COLO668 (cell line): ENCODE data around the gene DGKB.

Experiments used
- DNase-seq: peaks from one replicate; lab custom pipeline; 2025; ENCODE audit not compliant: unreplicated experiment; lab: John Stamatoyannopoulos, UW

The DGKB gene

DNA sequence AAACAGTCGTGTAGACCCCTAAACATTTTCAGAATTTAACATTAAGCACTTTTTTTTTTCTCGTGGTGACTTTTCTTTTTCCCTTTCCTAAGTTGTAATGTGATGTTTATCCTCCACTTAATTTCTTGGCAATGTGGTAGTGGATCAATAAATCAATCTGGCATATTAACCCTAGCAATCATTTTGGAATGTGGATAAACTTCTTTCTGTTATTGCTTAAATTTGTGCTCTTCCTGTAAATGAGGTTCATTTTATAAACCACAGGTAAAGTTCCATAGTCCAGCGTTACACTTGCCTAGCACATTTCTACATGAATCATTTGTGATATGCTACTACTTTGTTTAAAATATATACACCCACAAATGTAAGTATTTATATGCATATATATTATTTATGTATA, 665.7 kb downstream of the DGKB start:
- DNase-seq = no peak

DNA sequence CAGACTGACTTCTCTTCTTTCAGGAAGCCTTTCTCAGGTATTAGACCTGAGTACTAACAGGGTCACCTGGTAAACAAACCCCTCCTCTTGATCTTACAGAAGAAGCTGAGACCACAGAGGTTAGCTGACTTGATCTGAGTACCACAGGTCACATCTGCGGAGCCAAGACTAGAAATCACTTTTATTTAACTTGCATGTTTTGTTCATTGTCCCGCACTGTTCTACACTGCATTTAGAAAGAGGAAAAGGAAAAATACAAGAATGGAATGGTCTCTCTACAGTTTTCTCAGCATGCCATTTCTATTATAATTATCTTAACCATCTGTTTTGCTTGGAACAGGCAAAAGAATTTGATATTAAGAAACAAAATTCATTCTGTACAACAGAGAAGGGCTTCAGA, 667.5 kb downstream of the DGKB start:
- no peak for DNase-seq

DNA sequence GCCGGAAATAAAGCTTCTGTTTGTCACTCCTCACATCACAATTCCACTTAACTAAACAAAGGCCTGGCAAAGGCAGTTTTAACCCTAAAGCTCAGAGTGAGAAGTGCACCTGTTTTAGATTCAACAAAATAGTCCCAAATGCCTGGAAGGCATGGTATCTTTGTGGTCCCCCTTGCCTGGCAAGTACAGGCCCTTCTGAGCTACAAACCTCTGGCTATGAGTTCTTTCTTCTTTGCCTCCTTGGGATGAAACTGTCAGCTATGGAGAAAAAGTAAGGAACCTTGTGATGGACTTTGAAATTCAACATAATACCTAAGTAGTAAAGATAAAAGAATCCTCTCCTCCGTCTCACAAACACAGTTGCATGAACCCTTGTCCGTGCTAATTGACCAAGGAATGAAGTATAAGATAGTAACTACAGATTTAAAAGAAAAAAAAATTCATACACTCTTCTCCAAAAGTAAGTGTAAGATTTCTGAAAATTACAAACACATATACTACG, 668.6 kb downstream of the DGKB start:
- no peak for DNase-seq

DNA sequence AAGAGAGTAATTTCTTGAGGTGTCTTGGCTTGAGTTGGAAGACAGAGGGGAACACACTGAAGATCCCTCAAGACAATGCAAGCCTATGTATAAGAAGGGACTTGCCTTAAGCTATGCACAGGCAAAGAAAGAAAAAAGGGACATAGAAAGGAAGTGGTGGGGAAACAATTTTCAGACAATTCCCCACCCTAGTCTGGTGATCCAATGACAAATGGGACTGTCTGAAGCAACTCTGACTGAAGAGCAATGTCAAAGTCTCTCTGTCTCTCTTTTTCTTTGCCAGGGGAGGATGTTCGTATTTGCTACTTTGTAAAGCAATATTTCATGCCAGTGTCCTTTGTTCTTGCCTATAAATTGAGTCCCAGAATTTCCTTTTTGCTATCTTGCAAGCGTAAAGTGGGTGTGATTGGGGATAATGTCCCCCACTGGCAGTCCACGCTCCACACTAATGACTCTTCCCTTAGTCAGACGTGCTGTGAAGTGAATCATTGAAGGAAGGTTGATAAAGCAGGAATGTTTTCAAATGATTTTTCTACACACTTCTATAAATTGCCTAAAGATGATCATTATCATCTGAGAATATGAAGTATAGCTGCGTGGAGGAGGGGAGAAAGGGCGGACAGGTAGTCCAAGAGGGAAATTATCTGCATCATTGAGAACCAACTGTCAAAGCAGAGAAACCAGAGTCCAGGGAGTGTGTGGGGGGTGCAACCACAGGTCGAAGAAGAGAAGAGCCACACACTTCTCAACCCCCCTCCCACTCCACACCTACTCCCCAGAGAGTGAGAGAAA, 669.3 kb downstream of the DGKB start:
- peak; percentile 26 for DNase-seq

DNA sequence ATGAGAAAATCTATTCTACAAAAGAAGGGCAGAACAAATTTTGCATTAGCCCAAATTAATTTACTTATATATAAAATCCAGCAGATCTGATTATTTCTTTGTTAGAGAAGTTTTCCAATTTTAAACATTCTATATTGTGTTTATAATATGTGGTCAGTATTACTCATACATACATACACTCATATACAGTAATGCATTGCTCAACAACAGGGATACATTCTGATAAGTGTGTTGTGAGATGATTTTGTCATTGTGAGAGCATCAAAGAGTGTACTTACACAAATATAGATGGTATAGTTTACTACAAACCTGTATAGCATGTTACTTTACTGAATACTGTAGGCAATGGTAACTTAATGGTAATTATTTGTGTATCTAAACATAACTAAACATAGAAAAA, 673.5 kb downstream of the DGKB start:
- no peak for DNase-seq

DNA sequence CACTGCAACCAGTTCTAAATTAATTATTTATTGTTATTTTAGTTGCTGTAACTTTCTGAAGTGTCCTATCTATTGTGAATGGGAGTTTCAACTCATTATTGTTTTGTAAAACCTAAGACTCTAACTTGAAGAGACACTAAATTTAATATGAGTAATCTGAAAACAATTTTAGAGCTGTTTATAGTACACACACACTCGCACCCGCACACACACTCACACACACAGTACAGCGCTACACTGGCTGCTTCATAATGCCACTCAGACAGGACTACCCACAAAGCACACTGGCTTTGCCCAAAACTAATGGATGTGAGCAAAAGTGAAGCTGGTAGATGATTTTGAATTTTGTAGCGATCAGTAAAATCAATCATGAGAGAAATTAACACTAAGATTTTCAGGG, 674.2 kb downstream of the DGKB start:
- no peak for DNase-seq

DNA sequence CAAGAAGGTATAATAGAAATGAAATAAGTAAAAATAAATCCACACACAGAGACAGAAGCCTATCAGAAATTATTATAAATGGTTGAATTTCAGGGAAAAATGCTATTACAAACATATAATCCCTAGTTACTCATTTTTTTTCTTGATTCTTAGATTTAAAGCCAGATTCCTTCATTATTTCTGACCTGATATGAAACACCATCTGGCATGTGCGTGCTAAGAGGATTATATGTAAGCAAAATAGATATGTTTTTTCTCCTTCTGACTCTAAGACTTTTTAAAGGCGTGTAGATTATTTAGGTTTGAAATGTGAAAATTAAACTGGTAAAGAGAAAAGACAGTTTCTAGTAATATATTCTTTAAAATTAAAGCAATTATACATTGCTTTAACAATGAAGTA, 676.4 kb downstream of the DGKB start:
- no peak for DNase-seq

DNA sequence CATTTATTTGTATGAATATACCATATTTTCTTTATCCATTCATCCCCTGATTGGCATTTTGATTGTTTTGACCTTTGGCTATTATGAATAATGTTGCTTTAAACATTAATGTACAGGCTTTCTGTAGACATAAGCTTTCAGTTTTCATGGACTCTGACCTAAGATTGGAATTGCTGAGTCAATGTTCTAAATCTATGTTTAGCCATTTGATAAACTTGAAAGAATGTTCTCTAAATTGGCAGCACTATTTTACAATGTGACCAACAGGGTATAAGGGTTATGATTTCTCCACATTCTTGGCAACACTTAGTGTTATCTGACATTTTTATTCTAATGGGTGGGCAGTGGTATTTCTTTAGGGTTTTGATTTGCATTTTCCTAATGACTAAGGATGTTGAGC, 683.4 kb downstream of the DGKB start:
- DNase-seq = no peak

DNA sequence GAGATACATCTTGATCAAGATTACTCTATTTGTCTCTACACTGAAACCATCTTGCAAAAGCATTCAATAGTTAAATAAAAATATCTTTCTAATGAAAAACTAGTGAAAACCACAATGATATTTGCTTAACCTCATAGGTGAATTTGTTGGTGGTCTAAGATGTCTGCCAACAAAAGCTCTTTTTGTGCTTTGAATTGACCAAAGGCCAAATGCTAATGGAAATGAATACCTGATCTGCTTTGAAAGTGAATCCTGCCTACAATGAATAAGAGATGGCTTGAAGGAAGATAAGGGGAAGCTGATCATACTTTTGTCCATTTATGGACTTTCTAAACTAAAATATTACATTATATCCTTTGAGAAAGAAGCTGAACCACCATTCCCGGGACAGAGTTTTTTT, 684.2 kb downstream of the DGKB start:
- no peak for DNase-seq

DNA sequence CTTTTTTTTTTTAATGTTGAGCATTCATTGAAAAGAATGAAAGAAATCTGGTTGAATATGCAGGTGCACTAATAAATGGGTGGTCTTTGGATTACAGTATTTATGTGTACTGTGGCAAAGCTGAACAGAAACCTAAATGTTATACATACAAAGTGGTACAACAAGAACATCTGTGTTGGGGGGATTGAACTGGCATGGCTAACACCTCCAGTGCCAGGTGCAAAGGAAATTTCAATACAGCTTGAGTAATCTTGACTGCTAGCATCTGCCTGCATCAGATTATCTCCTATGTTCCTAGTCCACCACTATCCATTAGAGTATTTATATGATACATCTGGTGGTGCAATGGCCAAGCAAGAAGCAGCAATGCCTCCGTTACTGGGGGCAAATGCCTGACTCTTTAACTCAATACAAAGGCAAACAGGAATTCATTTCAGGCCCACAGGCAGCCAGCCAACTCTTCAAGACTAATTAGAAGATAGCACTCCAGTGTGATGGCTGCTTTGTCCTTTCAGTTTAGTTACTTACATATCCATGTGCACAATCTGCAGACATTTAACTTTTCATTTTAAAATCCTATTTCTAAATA, 692.6 kb downstream of the DGKB start:
- no peak for DNase-seq

DNA sequence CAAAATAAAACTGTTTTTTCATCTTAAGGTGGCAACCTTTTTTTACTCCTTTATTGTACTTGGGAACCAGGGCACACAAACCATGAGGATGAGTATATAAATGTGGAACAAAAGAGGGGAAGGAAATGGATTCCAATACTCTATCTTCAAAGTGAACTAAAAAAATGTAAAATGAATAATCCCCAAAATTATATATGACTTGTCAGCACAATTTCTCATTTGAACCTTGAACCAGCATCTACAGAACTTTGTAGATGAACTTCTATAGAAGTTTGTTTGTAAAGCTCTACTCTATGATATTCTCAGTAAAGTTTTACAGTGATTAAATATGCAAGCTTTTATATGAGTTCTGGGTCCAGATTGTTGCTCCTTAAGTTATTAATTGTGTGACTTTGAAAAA, 694.8 kb downstream of the DGKB start:
- DNase-seq = no peak

DNA sequence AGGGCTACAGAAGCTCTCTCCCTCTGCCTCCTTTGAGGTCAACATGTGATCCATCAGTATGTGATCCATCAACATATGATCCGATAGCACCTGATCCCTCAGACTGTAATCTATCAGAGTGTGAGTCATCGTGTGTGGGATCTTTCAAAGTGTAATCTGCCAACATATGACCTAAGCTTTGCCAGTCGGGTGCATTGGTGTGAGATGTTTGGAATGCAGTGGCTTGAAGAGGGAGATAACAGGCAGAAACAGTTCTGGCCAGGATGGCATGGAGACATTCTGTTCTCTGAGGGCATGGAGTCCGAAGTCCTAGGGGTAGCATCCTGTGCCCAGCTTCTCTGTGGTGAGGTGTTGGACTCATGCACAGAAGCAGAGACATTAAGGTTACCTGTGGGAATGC, 695.4 kb downstream of the DGKB start:
- DNase-seq = no peak

DNA sequence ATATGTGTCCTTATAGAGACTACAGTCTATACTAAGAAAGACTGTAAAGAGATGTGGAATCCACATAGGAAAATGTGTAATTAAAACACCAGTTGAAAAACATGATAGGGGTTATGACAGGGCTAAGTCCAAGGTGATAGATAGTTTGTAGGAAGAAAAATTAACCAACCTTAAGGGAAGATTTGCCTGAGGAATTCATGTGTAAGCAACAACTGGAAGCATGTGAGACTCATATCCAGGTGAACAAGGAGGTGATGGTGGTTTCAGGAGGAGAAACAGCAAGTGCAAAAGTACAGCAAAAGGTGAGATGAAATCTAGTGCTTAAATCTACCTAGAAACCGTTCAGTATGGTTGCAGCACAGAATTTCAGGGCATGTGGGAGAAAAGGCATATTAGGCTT, 696.4 kb downstream of the DGKB start:
- DNase-seq = no peak

DNA sequence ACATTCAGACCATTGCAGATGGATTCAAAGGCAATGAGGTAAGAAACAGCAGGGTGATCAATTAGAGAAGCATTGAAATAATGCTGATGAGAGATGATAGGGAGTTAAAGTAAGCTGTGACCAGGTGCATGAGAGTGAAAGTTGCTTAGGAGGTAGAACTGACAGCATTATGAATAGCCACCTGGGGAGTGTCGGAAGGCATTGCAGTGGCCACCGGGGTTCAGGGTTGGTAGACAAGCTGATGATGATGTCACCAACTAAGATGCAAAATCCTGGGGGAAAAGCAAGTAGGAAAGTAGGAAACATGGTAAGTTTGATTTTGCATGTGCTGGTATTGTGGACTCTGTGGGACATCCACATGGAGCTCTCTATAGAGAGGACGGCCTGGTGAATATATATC, 701.2 kb downstream of the DGKB start:
- DNase-seq = no peak

DNA sequence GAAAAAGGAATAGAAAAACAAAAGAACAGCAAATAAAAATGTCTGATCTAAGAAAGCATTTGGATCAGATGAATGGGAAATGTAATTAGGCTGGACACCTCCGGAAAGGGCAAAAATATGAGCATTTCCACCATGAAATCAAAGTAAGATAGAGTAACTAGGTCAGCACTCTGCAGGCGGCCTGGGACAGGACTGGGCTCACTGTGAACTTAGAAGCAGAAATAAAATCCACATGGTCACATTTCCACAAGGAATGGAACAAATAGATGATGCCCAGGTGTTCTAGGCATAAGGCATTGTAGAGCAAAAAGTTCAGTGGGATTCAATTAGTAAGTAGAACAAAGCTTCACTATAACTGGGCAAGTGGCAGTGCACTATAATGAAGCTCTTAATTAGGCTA, 703.2 kb downstream of the DGKB start:
- no peak for DNase-seq

DNA sequence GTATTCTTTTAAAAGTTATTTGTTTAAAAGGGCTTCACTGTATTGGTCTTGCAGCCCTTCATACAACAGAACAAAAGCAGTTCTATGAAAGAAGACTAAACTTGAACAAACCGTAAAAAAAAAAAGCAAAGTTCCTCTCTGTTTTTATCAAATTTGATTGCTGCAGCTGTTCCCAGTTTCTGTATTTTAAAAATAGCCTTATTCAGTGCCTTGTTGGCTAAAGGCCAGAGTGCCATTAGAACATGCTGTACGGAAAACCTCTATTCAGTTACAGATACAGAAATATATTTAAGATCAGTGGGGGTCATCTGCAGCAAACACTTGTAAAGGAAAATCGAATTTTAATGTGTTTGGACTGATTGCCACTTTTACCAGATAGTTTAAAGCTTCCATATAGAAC, 705.3 kb downstream of the DGKB start:
- DNase-seq = no peak

DNA sequence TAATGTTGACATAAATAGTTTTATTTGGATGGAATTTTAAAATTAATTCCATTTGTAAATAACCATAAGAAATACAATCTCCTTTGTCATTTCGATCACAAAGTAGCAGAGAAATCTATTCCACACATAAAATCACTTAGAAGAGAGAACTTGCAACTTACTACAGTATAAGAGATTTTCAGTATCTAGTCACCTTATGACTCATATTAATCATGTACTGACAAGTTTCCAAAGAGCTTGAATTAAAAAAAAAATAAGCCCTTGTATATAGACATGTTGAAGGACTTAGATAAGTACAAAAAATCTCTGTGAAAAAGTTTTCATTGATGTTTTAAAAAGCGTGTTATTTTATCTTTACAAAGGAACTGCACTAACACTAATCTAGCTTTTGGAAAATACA, 706.0 kb downstream of the DGKB start:
- no peak for DNase-seq

DNA sequence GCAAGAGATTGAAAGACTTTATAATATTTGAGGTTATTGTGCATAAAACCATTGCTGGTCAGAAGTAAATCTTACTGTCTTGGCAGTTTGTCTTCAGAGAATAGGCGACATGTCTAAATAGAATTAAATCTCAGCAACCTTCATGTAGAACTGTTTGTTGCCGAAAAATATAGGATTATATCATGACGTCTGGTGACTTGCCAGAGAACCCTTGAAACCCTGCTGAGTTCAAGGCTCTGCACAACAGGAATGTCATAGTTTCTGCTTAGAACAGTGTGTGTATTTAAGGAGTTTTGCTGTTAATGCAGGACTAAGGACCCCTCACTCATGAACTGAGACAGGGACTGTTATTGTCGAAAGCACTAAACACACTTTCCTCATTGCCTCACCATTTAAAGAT, 706.7 kb downstream of the DGKB start:
- DNase-seq = no peak

DNA sequence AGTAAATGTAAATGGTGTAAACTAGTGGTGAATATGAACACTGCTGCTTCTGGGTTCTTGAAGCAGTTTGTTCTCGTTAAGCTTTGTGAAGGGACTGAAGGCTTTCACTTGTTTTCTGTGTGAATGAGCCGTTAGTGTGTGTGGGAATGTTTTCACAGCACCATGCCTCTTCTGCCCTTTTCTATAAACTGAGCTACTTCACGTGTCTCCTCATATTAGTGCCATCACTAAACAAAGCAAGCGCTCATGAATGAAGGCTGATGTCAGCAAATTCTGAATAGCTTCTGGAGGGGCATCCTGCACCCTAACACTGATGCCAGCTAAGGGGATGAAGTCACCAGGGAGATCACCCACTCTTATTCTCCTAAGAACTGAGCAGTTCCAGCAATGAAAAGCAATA, 707.5 kb downstream of the DGKB start:
- no peak for DNase-seq

DNA sequence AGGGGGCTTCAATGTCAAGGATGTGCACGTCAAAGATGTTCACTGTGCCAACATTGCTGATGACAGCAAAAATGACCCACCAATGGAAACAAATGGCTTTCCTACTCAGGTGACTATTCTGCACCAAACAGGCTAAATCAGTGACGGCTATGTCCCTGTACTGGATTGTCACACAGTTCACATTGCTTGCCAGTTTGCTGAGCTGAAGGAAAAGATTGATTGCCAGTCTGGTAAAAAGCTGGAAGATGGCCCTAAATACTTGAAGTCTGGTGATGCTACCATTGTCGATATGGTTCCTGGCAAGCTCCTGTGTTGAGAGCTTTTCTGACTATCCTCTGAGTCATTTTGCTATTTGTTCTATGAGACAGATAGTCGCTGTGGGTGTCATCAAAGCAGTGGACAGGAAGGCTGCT, 710.9 kb downstream of the DGKB start:
- no peak for DNase-seq

DNA sequence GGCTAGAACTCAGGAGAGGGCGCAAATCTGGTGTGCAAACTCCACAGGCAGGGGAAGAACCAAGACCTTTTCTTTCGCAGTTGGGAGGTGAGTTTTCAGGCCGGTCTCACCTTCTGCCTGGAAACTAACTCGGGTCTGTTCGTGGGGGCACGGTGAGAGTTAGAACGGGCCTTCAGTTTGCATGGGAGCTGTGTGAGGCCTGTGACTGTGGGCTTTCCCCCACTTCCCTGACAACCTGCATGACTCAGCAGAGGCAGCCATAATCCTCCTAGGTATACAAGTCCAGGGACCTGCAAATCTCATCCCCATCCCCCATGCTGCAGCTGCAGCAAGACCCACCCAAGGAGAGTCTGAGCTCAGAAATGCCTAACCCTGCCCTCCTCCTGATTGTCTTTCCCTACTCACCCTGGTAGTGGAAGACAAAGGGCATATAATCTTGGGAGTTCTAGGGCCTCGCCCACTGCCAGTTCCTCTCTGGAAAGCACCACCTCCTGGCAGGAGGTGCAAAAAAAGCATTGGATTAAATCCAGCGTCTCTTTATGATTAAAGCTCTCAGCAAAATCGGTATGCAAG, 718.2 kb downstream of the DGKB start:
- no peak for DNase-seq

DNA sequence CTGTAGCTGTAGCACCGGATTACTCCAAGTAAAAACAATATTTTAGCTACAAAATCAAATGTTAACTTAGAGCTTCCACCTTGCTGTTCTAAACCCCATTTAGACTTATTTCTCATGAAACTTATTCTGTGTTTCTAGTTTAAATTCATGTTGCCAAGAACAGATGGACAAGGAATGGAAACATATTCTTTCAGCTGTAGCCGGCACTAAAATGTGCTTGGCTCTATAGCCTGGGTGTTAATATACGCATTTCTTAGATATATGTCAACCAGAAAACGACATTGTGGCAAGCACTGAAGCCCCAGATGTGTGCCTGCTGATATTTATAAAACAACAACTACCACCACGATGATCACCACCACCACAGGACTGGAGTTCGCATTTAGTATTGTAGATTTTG, 722.8 kb downstream of the DGKB start:
- DNase-seq = no peak

DNA sequence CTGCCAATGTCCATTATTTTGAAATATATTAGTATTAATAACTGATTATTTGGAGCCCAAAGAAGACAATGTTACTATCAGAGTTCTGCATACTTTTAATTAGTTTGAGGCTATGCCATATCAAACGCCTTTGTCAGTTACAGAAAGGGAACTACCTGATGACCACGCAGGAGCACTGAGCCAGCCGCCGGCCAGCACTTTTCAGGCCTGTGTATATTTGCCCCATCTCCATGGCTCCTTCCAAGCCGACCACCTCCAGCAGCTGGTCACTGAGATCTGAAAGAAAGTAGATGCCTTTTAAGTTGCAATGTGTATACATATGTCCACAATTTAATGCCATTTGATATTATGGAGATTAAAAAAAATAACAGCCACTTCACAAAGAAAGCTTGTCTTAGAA, 724.7 kb downstream of the DGKB start:
- no peak for DNase-seq
